ENCODE results near the gene TP53RK. TPM values are rescaled to one million over a fixed set of nuclear protein-coding genes. Genes with fewer than 3 reads are reported as not detected.

TP53RK gene
- total and polyA plus RNA-seq, 2 of the 13 experiments (the other 11 are each of a cell fraction or from before 2014, with no cell fraction given) = 12.9 to 25.5 TPM

- TF ChIP-seq ZSCAN9 (CRISPR knock-in tag; IDR thresholded peaks at IDR 0.05; ENCODE audit: borderline replicate concordance) (peak; percentile 29; the same call in 1 of the 2 replicates), ZNF639 (CRISPR knock-in tag; conservative IDR thresholded peaks at IDR 0.05) (peak; percentile 67), ZBTB7A (CRISPR knock-in tag; IDR thresholded peaks at IDR 0.05) (peak; percentile 83; the same call in 1 of the 2 replicates), SKI (IDR thresholded peaks at IDR 0.05; ENCODE audit: partially characterized antibody) (no peak), NPAS2 (CRISPR knock-in tag; IDR thresholded peaks at IDR 0.05; ENCODE audit: borderline replicate concordance) (0 out of 2 replicates have a peak, but pooled peaks have one; percentile 19), KAT8 (CRISPR knock-in tag; IDR thresholded peaks at IDR 0.05) (0 out of 2 replicates have a peak, but pooled peaks have one; percentile 48), ZNF614 (CRISPR knock-in tag; IDR thresholded peaks at IDR 0.05; ENCODE audit: borderline replicate concordance) (peak; percentile 91; the same call in 1 of the 2 replicates), PBX3 (CRISPR knock-in tag; IDR thresholded peaks at IDR 0.05; ENCODE audit: borderline replicate concordance) (peak; percentile 46; the same call in 1 of the 2 replicates), NFYC (CRISPR knock-in tag; IDR thresholded peaks at IDR 0.05) (no peak; the same call in 1 of the 2 replicates), IRF2 (CRISPR knock-in tag; IDR thresholded peaks at IDR 0.05) (peak; percentile 51), REPIN1 (CRISPR knock-in tag; IDR thresholded peaks at IDR 0.05; ENCODE audit: borderline replicate concordance, low read depth) (peak; percentile 79; the same call in 1 of the 2 replicates), ZNF10 (CRISPR knock-in tag; IDR thresholded peaks at IDR 0.05; ENCODE audit: borderline replicate concordance, low read depth) (0 out of 2 replicates have a peak, but pooled peaks have one; percentile 36)
- TF ChIP-seq, protein P1, sequence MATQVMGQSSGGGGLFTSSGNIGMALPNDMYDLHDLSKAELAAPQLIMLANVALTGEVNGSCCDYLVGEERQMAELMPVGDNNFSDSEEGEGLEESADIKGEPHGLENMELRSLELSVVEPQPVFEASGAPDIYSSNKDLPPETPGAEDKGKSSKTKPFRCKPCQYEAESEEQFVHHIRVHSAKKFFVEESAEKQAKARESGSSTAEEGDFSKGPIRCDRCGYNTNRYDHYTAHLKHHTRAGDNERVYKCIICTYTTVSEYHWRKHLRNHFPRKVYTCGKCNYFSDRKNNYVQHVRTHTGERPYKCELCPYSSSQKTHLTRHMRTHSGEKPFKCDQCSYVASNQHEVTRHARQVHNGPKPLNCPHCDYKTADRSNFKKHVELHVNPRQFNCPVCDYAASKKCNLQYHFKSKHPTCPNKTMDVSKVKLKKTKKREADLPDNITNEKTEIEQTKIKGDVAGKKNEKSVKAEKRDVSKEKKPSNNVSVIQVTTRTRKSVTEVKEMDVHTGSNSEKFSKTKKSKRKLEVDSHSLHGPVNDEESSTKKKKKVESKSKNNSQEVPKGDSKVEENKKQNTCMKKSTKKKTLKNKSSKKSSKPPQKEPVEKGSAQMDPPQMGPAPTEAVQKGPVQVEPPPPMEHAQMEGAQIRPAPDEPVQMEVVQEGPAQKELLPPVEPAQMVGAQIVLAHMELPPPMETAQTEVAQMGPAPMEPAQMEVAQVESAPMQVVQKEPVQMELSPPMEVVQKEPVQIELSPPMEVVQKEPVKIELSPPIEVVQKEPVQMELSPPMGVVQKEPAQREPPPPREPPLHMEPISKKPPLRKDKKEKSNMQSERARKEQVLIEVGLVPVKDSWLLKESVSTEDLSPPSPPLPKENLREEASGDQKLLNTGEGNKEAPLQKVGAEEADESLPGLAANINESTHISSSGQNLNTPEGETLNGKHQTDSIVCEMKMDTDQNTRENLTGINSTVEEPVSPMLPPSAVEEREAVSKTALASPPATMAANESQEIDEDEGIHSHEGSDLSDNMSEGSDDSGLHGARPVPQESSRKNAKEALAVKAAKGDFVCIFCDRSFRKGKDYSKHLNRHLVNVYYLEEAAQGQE (IDR thresholded peaks at IDR 0.05; ENCODE audit: borderline replicate concordance in 1 of 2, low read depth in 1 of 2, low read length in 2 of 2) = peak in 1 of 2 experiments; percentile 29; a peak in 1 of 4 replicates
- TF ChIP-seq, protein P2, sequence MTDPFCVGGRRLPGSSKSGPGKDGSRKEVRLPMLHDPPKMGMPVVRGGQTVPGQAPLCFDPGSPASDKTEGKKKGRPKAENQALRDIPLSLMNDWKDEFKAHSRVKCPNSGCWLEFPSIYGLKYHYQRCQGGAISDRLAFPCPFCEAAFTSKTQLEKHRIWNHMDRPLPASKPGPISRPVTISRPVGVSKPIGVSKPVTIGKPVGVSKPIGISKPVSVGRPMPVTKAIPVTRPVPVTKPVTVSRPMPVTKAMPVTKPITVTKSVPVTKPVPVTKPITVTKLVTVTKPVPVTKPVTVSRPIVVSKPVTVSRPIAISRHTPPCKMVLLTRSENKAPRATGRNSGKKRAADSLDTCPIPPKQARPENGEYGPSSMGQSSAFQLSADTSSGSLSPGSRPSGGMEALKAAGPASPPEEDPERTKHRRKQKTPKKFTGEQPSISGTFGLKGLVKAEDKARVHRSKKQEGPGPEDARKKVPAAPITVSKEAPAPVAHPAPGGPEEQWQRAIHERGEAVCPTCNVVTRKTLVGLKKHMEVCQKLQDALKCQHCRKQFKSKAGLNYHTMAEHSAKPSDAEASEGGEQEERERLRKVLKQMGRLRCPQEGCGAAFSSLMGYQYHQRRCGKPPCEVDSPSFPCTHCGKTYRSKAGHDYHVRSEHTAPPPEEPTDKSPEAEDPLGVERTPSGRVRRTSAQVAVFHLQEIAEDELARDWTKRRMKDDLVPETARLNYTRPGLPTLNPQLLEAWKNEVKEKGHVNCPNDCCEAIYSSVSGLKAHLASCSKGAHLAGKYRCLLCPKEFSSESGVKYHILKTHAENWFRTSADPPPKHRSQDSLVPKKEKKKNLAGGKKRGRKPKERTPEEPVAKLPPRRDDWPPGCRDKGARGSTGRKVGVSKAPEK (CRISPR knock-in tag; IDR thresholded peaks at IDR 0.05; ENCODE audit: borderline replicate concordance) = no peak
- TF ChIP-seq, protein P3, sequence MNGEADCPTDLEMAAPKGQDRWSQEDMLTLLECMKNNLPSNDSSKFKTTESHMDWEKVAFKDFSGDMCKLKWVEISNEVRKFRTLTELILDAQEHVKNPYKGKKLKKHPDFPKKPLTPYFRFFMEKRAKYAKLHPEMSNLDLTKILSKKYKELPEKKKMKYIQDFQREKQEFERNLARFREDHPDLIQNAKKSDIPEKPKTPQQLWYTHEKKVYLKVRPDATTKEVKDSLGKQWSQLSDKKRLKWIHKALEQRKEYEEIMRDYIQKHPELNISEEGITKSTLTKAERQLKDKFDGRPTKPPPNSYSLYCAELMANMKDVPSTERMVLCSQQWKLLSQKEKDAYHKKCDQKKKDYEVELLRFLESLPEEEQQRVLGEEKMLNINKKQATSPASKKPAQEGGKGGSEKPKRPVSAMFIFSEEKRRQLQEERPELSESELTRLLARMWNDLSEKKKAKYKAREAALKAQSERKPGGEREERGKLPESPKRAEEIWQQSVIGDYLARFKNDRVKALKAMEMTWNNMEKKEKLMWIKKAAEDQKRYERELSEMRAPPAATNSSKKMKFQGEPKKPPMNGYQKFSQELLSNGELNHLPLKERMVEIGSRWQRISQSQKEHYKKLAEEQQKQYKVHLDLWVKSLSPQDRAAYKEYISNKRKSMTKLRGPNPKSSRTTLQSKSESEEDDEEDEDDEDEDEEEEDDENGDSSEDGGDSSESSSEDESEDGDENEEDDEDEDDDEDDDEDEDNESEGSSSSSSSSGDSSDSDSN (CRISPR knock-in tag; IDR thresholded peaks at IDR 0.05) = peak; percentile 95
These were observed 37.9 kb downstream of the TP53RK start, which contains the start of gene SLC13A3 (continued) for GRCh38 chr20:46651091-46651962.

Measured in HepG2 (cell line).